Kidney (tissue), 14 donors: ENCODE measurements around the gene CA6. TPM values are rescaled to one million over a fixed set of nuclear protein-coding genes. Genes with fewer than 3 reads are reported as not detected.

ENCODE experiments used
- DNase-seq, 5 donors: peaks; one replicate each; pipeline ENCODE4 v3.0.0-alpha.2; 2013 to 2020
- FAIRE-seq: peaks from 2 replicates; lab custom pipeline; 2012; peaks lifted over from hg19 to GRCh38; lab: Jason Lieb, UNC
- H3K27ac ChIP-seq, 2 donors: one replicate each; pipeline ENCODE4 v1.7.0; 2013; ENCODE audit warnings: low read depth in 2 of 2, low read length in 2 of 2, inconsistent platforms in 1 of 2
- H3K27me3 ChIP-seq: one replicate; pipeline ENCODE4 v1.7.1; 2013; ENCODE audit warnings: low read length, inconsistent platforms; ENCODE audit not compliant: control insufficient read depth, insufficient read depth
- H3K36me3 ChIP-seq, 3 donors: one replicate each; pipeline versions ENCODE4 v1.7.0 to v1.7.1; 2013; ENCODE audit warnings: low read length in 3 of 3, control low read depth in 1 of 3, inconsistent platforms in 1 of 3; ENCODE audit not compliant: insufficient read depth in 3 of 3, control insufficient read depth in 2 of 3
- H3K4me1 ChIP-seq, 3 donors: one replicate each; pipeline versions ENCODE4 v1.7.0 to v1.7.1; 2013; ENCODE audit warnings: low read length in 3 of 3, inconsistent platforms in 1 of 3, low read depth in 1 of 3; ENCODE audit not compliant: control insufficient read depth in 2 of 3, insufficient read depth in 2 of 3
- H3K4me3 ChIP-seq, 3 donors: one replicate each; pipeline versions ENCODE4 v1.7.0 to v1.8.1; 2013; ENCODE audit warnings: low read length in 3 of 3, control low read depth in 1 of 3, inconsistent platforms in 1 of 3
- H3K9ac ChIP-seq, 3 donors: one replicate each; pipeline versions ENCODE4 v1.7.0 to v1.7.1; 2013; ENCODE audit warnings: low read length in 3 of 3, control low read depth in 1 of 3, inconsistent platforms in 1 of 3
- H3K9me3 ChIP-seq, 3 donors: one replicate each; pipeline versions ENCODE4 v1.7.0 to v1.7.1; 2013; ENCODE audit warnings: low read length in 3 of 3, control low read depth in 1 of 3, inconsistent platforms in 1 of 3; ENCODE audit not compliant: control insufficient read depth in 2 of 3, insufficient read depth in 1 of 3
- intact Hi-C: fragments of 100-400 bp; cut with DNase I; formaldehyde crosslinking; loops from one replicate; pipeline ENCODE4 v1.11.1; 2022
- polyA plus RNA-seq: library from polyadenylated mRNA; stranded (reverse); fragments of 350-450 nt; fragmentation: Illumina TruSeq; extraction: RNeasy Lipid Tissue Mini Kit (QIAGEN cat#74804); gene quantifications from one replicate; pipeline ENCODE4 v1.2.3, GENCODE V29; 2014; ENCODE audit warnings: low read depth, low replicate concordance; ENCODE audit not compliant: insufficient read depth
- total RNA-seq: library from RNA; stranded (reverse); fragmentation: NEBNext Ultra II Directional; extraction: Animal tissue kit (Norgen Biotek cat#: 25700); gene quantifications from one replicate; pipeline ENCODE4 v1.2.1, GENCODE V29; 2021
- TF ChIP-seq, protein P1 (sequence below): IDR thresholded peaks from 3 replicates; pipeline ENCODE4 v1.5.1; 2012; ENCODE audit warnings: mild to moderate bottlenecking, moderate library complexity, borderline replicate concordance; ENCODE audit not compliant: insufficient read depth; ENCODE audit errors: extremely low read depth
- donor health status: control.
- donor health status: control.
- donor health status: control.
- donor health status: control.
- donor health status: control.
- donor health status: DM: yes; HTN: yes; CAD: no.
- donor health status: Normal renal cell carcinoma (clear cell type).

CA6 gene
- total and polyA plus RNA-seq, 2 donors from 2014 or later, result not detected

DNA sequence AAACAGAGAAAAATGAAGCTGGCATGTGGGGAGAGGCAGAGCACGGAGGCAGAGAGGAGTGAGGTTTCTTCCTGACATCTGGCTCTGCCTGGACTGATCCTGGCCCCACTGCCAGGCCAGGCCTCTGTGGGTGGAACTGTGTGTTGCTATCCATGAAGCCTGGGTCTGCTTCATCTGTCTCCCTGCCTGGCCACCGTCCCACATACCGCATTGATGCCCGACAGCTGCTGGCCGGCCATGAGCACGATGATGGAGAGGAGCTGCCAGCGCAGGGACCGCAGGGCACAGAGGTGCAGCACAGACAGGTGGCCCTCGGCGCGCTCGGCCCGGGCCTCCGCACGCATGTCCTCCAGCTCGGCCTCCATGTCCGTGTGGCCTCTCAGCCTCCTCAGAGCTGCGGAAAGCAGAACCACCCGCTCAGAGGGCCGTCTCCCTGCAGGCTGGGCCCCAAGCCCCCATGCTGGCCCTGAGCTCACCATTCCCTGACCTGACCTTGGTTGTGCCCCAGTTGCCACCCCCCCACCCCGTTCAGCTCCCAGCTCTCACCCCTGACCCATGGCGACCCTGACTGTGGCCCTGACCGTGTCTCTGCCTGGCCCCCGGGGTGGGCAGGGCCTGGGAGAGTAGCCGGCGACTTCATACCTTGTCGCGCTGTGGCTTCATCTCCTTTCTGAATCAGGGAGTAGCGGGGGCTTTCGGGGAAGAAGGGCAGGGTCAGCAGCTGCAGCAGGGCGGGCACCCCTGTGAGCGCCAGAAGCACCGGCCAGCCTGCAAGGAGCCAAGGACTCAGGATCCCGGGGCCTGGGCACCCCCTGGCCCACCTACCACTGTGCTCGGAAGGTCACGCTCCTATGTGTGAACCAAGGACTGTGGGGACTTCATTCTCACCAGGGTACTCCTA lies 69.1 kb downstream of the CA6 start:
- intact Hi-C loops, result no loop called here
- Histone ChIP-seq H3K36me3 (no peaks in the 10 kb centered on the region), H3K27ac (no peak overlapping the region), H3K4me3 (no peak overlapping the region), H3K27me3 (no peaks in the 10 kb centered on the region), H3K9me3 (no peaks in the 10 kb centered on the region), H3K9ac (no peak overlapping the region), H3K4me1 (no peaks in the 10 kb centered on the region)
- TF ChIP-seq, protein P1, sequence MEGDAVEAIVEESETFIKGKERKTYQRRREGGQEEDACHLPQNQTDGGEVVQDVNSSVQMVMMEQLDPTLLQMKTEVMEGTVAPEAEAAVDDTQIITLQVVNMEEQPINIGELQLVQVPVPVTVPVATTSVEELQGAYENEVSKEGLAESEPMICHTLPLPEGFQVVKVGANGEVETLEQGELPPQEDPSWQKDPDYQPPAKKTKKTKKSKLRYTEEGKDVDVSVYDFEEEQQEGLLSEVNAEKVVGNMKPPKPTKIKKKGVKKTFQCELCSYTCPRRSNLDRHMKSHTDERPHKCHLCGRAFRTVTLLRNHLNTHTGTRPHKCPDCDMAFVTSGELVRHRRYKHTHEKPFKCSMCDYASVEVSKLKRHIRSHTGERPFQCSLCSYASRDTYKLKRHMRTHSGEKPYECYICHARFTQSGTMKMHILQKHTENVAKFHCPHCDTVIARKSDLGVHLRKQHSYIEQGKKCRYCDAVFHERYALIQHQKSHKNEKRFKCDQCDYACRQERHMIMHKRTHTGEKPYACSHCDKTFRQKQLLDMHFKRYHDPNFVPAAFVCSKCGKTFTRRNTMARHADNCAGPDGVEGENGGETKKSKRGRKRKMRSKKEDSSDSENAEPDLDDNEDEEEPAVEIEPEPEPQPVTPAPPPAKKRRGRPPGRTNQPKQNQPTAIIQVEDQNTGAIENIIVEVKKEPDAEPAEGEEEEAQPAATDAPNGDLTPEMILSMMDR, result no peak
- no peak for DNase-seq
- FAIRE-seq, result no peak

DNA sequence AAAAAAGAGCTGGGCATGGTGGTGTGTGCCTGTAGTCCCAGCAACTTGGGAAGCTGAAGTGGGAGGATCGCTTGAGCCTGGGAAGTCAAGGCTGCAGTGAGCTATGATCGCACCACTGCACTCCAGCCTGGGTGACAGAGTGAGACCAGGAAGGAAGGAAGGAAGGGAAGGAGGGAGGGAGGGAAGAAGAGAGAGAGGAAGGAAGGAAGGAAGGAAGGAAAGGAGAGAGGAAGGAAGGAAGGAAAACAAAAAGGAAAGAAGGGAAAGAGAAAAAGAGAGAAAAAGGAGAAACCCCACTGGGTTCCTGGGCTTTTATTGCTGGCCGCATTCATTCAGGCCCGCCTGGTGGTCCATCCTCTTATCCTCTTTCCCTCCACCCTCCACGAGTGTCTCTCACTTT lies 70.8 kb downstream of the CA6 start:
- intact Hi-C loops, result no loop called here
- FAIRE-seq (no peak), DNase-seq (no peak)
- no peaks in the 10 kb centered on the region for H3K36me3 ChIP-seq
- no peak overlapping the region for H3K4me3 ChIP-seq
- TF ChIP-seq, protein P1, result no peak
- H3K27ac ChIP-seq, result no peak overlapping the region
- H3K9ac ChIP-seq, result no peak overlapping the region
- no peaks in the 10 kb centered on the region for H3K4me1 ChIP-seq
- H3K27me3 ChIP-seq, result no peaks in the 10 kb centered on the region
- H3K9me3 ChIP-seq, result no peaks in the 10 kb centered on the region

DNA sequence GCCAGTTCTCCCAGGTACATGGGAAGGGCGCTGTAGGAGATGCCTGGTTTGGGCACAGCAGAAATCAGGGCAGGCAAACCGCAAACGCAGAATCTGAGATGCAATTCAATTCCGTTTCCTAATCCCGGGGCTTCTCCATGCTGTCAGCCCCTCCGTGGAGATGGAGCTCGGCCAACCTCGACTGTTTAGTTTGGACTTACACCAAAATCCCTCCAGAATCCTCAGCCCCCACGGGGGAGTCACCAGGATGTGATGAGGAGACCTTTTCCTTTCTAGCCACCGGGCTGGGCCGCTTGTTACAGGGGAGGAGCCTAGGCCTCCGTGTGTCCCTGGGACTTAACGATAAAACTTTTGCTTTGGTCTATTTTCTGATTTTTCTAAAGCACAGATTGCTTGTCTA lies 72.7 kb downstream of the CA6 start:
- H3K9ac ChIP-seq, result no peak overlapping the region
- H3K9me3 ChIP-seq, result no peaks in the 10 kb centered on the region
- H3K27ac ChIP-seq, result no peak overlapping the region
- intact Hi-C loops, result no loop called here
- no peaks in the 10 kb centered on the region for H3K36me3 ChIP-seq
- no peaks in the 10 kb centered on the region for H3K27me3 ChIP-seq
- FAIRE-seq, result no peak
- H3K4me1 ChIP-seq, result no peaks in the 10 kb centered on the region
- TF ChIP-seq, protein P1, result no peak
- H3K4me3 ChIP-seq, result no peak overlapping the region
- peak in 3 of 5 donors; percentile 63 to 89 (median 67) for DNase-seq
